ENCODE results near the gene SHROOM2. TPM values are rescaled to one million over a fixed set of nuclear protein-coding genes. Genes with fewer than 3 reads are reported as not detected.

The SHROOM2 gene
- polyA plus RNA-seq, 1 donor = 16.8 TPM

DNA sequence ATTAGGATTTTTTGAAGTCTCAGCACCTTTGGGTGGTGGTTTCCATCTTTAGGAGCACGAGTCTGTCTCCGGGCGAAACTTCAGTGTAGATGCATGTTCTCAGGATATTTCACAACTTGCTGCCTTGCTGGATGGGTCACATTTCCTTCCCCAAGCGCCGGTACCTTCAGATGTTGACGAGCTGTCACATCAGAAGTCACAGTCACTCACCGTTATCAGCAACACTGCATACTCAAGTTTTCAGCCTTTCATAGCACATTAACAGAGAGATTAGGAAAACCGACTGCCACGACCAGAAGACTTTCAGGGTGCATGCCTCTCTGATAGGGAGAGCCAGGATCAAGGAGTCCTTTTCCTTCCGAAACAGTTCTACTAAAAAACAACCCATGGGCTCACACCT is 77.8 kb downstream of the SHROOM2 start:
- no peak for DNase-seq

DNA sequence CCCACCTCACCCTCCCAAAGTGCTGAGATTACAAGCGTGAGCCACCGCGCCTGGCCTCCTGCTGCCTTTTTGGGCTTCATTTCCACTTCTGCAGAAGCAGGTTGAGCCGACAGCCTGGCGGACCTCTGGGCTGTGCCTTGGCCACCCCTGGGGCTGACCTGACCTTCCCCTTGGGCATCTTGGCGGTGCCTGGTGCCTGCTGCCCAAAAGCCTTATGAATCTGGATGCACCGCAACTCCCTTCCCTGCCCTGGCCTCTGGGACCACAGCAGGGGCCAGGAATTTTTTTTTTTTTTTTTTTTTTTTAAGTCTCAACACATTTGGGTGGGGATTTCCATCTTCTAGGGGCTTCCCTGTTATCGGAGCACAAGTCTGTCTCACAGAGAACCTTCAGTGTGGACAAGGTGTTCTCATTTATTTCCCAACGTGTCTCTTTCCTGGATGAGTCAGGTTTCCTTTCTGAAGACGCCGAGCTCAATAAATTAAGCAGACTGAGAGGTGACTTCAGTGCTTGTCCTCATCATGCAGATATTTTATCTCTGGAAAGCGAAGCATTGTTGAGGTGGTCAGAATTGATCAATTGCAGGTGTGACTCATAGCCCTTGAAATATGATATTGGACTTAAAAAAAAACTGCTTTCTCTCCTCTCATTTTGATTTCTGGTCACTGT is 79.7 kb downstream of the SHROOM2 start:
- no peak for DNase-seq

DNA sequence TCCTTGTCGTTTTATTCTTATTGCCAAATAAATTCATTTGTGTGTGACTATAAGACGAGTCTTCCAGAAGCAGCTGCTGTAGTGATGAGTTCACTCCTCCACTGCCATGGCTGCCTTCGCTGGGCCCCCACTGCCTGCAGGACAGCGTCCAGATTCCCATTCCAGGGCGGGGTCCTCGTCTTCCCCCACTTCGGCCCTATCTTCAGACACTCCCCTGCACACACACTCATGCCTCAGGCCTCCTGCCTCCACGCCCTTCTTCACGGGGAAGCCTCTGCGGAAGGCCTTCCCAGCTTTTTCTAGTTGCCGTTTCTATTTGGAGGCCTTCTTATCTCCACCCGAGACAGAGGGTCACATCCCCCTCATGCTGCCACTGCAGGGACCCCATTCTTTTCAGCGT is 80.4 kb downstream of the SHROOM2 start:
- DNase-seq = no peak

DNA sequence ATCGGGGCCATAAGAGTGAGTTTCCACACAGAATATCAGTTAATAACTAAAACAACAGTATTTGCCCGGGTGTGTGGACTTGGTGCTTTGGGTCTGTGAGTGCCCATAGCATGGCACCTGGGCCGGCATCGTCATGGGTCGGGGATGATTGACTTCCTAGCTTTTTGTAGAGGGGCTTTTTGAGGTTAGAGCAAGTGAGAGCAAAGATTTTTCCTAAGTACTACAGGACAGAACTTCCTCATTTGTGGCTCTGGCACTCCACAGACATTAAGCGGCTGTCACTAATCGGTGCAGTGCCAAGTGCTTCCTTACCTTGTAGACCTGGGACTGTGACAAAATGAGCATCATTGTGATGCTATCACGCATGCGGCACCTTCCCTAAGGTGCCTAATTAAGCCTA is 81.0 kb downstream of the SHROOM2 start:
- no peak for DNase-seq

DNA sequence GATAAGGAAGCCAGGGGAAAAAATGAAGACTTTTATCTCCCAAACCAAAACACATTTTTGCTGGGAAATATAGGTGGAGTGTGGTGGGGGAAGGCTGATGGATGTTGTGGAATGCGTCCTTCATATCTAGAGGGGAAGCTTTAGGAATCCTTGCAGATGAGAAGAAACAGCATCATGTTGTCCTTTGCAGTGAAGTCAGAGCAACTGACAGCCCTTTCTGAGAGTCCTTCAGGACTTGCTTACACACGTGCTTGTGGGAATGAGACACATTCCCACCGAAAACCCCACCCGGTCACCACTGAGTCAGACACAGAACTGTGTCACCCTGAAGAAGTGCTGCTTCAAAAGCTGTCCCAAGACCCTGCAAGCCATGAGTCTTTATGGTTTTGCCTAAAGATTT is 81.5 kb downstream of the SHROOM2 start:
- no peak for DNase-seq

DNA sequence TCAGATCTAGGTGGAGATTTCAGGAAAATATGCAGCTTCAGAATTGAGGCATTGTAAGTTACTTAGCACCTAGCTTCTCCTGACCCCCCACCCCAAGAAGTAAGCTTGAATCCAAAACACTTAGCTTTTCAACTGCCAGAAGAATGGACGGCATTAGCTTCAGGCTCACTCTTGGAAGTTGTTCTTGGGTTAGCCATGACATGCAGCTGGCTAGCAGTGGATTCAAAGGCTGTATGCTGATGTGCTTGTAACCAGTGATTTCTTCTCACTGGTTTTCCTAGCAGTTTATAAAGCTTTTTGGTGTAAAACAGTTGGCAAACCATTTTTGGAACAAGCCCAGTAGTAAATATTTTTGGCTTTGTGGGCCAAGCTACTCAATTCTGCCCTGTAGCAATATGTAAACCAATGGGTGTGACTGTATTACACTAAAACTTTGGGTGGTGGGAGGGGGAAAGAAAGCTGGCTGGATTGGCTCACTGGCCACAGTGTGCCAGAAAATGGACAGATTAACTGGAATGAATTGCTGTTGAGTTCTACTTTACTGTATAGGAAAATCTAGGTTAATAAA is 85.6 kb downstream of the SHROOM2 start:
- no peak for DNase-seq

DNA sequence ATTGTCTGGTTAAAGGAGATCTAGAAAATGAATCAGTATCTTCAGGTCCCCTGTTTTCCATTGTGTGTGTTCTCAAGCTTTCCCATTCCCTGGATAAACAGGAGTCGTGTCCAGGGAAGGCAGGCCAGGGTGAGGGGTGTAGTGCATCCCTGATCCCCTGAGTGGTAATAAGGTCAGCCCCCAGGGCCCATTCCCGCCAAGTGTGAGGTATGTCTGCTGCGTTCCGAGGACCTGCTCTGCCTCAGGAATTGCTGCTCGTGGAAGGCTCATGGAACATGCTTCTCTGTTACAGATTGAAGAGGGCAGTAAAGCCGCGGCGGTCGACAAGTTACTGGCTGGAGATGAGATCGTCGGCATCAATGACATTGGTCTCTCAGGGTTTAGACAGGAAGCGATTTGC is 87.1 kb downstream of the SHROOM2 start:
- DNase-seq = no peak

DNA sequence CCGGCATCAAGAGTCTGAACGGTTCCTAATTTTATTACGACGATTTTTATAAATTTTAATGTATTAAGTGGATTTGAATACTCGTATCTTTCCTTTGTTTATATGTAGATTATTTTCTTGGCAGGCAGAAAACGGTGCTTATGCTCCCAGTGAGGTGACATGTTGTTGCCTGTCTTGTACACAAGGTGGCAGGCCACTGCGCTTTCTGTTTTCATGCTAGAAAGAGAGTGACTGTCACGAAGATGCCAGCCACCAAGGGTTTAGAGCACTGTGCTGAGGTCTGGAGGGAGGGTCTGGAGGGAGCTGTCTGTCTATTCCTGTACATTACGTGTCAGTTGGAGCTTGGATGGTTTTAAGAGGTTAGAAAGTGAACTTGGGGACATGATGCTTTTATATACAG is 87.7 kb downstream of the SHROOM2 start:
- no peak for DNase-seq

DNA sequence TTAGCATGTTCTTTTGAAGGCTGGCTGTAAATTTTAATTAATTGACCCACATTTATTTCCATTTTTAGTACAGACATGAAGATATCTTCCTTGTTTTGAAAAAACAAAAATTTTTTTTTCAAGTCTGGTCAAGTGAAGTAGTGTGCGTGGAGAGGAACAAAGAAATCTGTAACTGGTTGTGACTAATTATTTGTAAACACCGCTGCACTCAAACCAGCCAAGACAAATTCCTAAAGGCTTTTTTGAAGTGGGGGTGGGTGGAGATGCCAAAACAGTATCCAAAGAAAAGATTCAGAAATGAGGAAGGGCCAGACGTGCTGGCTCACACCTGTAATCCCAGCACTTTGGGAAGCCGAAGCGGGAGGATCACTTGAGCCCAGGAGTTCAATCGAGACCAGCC is 88.3 kb downstream of the SHROOM2 start:
- DNase-seq = no peak

DNA sequence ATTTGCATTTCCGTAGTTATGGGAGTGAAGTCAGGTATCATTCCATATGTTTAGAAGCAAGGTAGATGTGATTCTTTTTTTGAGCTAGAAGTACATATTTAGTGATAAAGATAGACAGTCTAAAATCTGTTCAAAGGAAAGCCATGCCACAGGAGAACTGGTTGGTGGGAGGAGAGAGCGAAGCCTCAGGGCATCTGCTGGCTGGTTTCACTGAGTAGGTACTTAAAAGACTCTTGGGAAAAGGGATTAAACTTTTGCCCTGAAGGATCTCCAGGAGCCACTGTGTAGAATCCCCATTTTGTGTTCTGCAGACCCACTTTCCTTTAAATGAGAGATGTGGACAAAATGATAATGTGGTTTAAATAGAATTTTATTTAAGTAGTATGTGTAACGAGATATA is 89.6 kb downstream of the SHROOM2 start:
- DNase-seq = no peak

DNA sequence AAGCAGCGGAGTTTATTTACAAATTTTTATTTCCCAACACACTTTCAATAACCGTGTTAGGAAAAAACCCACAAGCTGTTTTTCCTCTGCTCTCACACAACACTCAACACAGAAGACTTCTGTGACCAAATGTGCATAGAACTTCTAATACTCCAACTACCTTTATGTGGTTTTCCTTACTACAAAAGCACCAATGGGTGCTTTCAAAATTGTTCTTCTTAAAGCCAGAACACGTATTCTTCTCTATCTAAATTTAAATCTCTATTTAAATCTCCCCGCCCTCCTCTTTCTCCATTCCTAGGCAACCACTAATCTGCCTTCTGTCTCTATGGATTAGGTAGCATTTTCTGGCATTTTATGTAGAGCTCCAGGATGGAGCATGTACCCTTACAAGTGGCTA is 90.0 kb downstream of the SHROOM2 start:
- no peak for DNase-seq

DNA sequence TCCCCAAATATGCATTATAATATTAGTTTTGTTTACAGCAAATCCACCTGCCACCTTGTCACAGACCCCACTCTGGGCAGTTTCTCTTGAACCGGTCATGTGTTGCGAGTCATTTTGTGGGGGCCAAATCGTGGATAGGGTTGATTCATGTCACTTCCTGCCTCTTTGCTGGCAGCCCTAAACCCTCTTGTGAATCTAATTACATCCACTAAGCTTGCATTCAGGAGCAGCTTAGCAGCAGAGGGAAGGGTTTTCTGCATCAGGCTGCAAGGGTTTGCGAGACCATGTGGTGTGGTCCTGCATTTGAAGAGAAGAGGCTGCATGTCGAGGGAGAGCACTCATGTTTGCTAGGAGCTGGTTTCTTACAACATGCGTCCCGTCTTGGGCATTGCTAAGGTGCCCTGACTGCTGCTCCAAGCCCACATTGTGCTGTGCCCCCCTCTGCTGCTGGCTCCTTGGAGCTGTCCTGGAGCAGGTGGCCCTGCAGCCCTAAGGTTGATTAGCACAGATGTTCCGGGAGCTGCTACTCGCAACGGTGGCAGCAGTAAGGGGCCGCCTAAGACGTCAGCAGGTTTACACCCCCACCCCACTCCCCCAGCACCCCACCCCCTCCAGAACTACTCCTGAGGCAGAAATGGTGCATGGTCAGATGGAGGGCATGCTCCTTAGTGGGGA is 92.1 kb downstream of the SHROOM2 start:
- DNase-seq = no peak

DNA sequence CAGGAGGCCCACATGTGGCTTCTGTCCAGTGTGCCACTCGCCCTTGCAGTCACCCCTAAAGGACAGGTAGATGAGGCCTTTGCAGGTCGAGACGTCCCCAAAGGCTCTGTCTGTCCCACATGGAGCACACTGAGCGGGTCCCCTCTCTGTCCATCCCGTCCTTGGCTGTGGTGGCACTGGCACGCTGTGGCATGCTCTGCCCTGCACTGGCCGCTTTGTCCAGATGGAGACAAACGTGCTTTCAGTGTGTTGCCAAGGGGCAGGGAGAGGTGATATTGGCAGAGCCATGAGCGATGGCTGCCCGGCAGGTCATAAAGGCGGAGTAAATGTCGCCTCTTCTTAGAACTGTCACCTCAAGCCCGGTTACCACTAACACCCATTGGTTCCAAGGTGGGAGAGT is 94.0 kb downstream of the SHROOM2 start:
- DNase-seq = no peak

DNA sequence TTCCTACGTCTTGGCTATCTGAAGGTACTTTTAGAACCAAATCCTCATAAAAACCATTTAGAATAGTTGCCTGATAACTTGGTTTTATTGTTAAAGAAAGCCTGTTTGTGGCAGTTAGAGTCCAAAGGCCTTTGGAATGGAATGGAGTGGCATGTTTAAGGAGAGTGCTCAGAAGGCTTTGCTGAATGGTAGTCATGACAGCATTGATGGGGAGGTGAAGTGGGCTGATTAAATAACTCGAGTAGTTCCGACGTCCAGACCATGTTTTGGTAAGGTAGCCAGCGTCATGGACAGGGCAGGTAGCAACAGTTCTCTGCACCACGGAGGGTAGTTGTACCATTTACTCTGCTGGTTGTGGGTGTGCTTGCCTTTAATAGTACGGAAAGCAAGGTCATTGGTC is 94.6 kb downstream of the SHROOM2 start:
- no peak for DNase-seq

DNA sequence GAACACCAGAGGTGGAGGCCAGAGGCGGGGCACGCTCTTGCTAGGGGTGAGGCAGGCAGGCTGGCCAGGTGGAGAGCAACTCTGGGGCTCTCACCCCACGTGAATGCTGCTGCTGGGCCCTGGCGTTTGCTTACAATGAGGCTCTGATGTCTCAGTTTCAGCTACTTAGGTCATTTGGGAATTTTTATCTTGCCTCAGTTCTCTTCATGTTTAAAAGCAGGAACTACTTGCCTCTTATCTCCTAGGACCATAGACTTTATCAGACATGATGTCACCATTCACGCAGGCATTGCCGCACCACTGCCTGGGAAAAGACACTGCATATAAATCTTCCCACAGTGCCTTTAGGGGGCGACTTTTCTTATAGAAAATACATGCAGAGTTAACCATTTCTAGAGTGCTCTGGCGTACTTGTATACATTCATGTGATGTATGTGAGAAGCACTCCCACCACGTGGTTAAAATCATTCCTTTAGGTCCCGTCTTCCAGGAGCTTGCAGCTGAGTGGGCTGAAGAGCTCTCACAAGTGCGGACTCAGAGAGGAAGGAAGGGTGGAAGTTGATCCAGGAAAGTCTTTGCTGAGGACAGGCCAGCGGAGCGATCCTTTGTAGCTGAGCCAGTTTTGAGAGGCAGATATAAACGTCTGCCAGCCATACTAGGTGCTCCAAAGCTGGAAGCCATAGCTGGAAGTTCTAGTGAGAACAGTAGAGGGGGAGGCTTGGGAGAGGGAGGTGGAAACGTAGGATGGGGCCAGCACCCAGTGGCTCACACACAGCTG is 96.6 kb downstream of the SHROOM2 start:
- no peak for DNase-seq

DNA sequence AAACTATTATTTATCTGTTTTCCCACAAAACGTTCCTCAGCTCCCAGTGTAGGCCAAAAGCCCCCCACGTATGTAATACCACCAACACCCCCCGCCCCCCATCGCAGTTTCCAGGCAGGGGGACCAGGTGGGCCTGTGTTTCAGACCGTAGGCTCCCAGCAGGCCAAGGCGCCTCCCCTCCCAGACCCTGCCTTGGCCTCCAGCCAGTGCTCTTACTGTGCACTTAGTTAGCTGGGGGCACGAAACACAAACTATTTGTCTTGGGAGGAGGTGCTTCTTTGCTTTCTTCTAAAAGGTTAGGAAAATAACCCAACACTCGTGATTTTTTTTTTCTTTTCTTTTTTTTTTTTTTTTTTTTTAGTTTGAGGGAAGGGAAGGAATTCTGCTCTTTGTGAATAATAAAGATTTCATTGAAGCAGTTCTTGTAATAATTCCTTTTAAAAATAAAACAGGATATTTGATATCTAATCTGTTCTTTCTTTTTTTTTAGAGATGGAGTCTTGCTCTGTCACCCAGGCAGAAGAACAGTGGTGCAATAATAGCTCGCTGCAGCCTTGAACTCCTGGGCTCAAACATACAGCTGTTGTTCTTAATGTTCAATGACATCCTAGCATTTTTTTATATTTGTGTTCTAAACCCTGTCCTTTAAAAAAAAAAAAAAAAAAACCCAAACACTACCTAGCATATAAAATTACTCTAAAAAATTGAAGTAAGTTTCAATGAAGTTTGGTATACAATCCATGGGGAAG is 98.0 kb downstream of the SHROOM2 start:
- DNase-seq = no peak

DNA sequence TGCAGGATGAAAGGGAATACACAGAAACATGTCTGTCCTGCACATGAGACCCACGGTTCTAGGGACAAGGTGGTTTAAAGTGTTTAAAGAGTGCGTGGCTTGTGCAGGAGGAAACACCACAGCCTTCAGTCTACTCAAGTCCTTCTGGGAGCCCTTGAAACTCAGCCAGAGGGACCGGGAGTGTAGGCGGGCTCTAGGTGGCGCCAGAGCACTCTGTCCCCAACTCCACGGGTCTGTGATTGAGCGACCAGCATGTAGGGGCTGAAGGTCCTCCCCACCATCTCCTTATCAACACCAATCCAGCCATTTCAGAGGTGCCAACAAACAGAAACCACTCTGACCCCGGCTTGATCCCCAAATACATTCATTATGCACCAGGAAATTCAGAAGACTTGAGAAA is 98.9 kb downstream of the SHROOM2 start:
- no peak for DNase-seq

DNA sequence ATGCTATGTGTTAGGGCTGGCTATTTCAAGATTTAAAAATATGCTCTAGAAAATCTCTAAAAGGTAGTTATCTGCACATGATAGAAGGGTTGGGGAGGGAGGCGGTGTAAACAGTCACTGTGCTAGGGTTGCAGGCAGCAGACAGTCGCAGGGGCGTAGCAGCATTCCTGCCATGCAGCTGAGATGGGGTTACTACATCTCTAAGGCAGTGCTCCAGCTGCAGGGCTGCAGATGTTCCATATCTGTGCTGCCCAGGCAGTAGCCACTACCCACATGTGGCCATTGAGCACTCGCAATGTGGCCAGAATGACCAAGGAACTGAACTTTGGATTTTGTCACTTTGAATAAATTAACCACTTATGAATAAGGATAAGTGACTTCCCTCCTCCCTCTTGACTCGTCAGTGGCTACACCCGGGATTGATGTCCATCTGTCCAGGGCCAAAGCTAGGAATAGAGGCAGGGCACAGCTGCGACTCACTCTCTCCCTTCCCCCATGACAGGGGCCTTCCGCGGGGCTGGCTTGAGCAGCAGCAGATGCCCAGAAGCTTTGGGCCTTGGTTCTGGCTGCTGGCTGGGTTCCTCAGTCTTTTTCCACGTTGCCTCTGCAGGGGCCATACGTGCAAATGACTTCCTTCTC is 101.5 kb downstream of the SHROOM2 start:
- no peak for DNase-seq

DNA sequence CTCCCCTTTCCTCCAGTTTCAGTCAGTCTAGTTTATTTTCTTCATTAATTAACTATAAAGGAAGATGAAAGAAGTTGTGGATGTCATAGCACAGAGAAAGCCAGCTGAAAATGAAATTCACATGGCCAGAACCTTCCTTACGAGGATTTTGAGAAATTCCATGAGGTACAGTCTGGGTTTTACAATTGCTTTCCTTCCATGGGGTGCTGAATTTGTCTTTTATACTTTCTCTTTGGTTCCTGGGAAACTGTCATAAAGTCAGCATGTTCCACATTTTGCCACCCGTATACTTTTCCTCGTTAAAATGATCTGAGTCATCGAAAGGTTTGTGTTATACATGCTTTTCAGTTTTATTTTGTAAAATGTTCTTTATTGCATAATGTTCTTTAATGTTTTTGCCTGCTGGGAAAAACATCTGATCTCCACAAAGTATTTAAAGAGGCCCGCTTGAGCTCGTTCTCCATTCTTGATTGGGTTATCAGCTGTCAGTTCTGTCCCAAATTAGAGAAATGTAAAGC is 102.8 kb downstream of the SHROOM2 start:
- DNase-seq = no peak

DNA sequence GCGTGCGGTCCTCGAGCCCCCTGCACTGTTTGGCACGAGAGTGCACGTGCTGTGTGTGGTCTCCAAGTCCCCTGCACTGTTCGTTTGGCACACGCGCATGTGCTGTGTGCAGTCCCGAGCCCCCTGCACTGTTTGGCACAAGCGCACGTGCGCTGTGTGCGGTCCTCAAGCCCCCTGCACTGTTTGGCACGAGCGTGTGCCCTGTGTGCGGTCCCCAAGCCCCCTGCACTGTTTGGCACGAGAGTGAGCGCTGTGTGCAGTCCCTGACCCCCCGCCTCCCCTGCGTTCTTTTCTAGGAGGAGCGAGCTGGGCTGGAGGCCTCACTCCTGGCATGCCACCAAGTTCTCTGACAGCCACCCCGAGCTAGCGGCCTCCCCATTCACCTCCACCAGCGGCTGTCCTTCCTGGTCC is 104.5 kb downstream of the SHROOM2 start:
- DNase-seq = no peak

DNA sequence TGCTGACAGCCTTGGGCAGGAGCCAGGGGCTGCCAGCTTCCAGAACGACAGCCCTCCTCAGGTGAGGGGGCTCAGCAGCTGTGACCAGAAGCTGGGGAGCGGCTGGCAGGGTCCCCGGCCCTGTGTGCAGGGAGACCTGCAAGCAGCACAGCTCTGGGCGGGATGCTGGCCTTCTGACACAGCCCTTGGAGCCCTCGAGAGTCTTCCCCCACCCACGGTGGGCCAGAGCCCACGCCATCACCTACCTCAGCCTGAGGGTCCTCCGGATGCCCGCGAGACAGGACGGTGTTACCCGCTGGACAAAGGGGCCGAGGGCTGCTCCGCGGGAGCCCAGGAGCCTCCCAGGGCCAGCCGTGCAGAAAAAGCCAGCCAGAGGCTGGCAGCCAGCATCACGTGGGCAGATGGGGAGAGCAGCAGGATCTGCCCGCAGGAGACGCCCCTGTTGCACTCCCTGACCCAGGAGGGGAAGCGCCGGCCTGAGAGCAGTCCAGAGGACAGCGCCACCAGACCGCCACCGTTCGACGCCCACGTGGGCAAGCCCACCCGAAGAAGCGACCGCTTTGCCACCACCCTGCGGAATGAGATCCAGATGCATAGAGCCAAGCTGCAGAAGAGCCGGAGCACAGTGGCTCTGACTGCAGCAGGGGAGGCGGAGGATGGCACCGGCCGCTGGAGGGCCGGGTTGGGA is 109.1 kb downstream of the SHROOM2 start:
- DNase-seq = no peak

All from left kidney (tissue), 2 donors.